HUES6 (cell line): Measurements from ENCODE around the gene METTL6.

Experiments
- H3K27ac ChIP-seq: 2 replicates; pipeline ENCODE4 v1.7.0; 2013; ENCODE audit warnings: low read depth, mild to moderate bottlenecking, low read length, inconsistent platforms
- H3K27me3 ChIP-seq: 2 replicates; pipeline ENCODE4 v1.6.1; 2013; ENCODE audit warnings: low read length; ENCODE audit not compliant: control insufficient read depth, insufficient read depth
- H3K36me3 ChIP-seq: 2 replicates; pipeline ENCODE4 v1.6.1; 2013; ENCODE audit warnings: low read length; ENCODE audit not compliant: control insufficient read depth, insufficient read depth
- H3K4me1 ChIP-seq: 2 replicates; pipeline ENCODE4 v1.6.1; 2013; ENCODE audit warnings: low read length; ENCODE audit not compliant: control insufficient read depth, insufficient read depth
- H3K4me3 ChIP-seq: 2 replicates; pipeline ENCODE4 v1.5.1; 2013; ENCODE audit warnings: low read depth, low read length
- H3K9ac ChIP-seq: one replicate; pipeline ENCODE4 v1.6.1; 2013; ENCODE audit warnings: mild to moderate bottlenecking, low read length
- H3K9me3 ChIP-seq: 2 replicates; pipeline ENCODE4 v1.6.1; 2013; ENCODE audit warnings: low read depth, low read length; ENCODE audit not compliant: control insufficient read depth, insufficient read depth

METTL6 gene

GRCh38 chr3:15361494-15362214 is 65.7 kb downstream of the METTL6 start:
- no peaks in the 10 kb centered on the region for H3K36me3 ChIP-seq
- H3K9ac ChIP-seq, result no peak overlapping the region
- H3K27me3 ChIP-seq, result no peaks in the 10 kb centered on the region
- peaks cover 13% of the 10 kb centered on the region for H3K4me1 ChIP-seq
- no peaks in the 10 kb centered on the region for H3K9me3 ChIP-seq
- no peak overlapping the region for H3K4me3 ChIP-seq
- no peak overlapping the region for H3K27ac ChIP-seq

GRCh38 chr3:15360788-15361493 is 66.4 kb downstream of the METTL6 start:
- H3K36me3 ChIP-seq, result no peaks in the 10 kb centered on the region
- H3K4me1 ChIP-seq, result peaks cover 20% of the 10 kb centered on the region
- no peaks in the 10 kb centered on the region for H3K27me3 ChIP-seq
- H3K9ac ChIP-seq, result no peak overlapping the region
- H3K4me3 ChIP-seq, result no peak overlapping the region
- no peak overlapping the region for H3K27ac ChIP-seq
- H3K9me3 ChIP-seq, result no peaks in the 10 kb centered on the region
